Lower leg skin (tissue), 4 donors: ENCODE data around the gene CCDC88C. TPM values are rescaled to one million over a fixed set of nuclear protein-coding genes. Genes with fewer than 3 reads are reported as not detected.

Experiments used
- DNase-seq, 2 donors: peaks; one replicate each; pipeline ENCODE4 v3.0.0-alpha.2; 2019; ENCODE audit warnings: low spot score in 2 of 2
- H3K4me3 ChIP-seq: fragments of 200-600 bp; sonication (generic); 2 replicates; pipeline ENCODE4 v1.5.1; 2017; ENCODE audit warnings: mild to moderate bottlenecking, low read depth; ENCODE audit not compliant: poor library complexity, severe bottlenecking
- POLR2A ChIP-seq, 2 donors: fragments of 450-650 bp; IDR thresholded peaks; one replicate each; pipeline ENCODE4 v1.6.1; 2016 to 2017; ENCODE audit warnings: antibody characterized with exemption in 2 of 2, mild to moderate bottlenecking in 1 of 2, moderate library complexity in 1 of 2
- WGBS, 2 donors: methylation state at CpG; one replicate each; pipeline ENCODE4 v1.1.5; 2018; 5-methylcytosine and 5-hydroxymethylcytosine counted together
- intact Hi-C: fragments of 100-400 bp; cut with DNase I; formaldehyde crosslinking; loops from one replicate; pipeline ENCODE4 v1.15.0; 2023; ENCODE audit warnings: low total_unique reads
- total RNA-seq, 4 donors: library from RNA; depleted of rRNA; stranded (reverse); fragments of >200 nt; gene quantifications; one replicate each; pipeline ENCODE4 v1.1.0, GENCODE V29; 2016
- TF ChIP-seq, protein P1 (sequence below), 3 donors: fragments of 450-650 bp; IDR thresholded peaks; one replicate each; pipeline ENCODE4 v1.5.1; 2016; ENCODE audit warnings: antibody characterized with exemption in 3 of 3, mild to moderate bottlenecking in 3 of 3, moderate library complexity in 2 of 3

The CCDC88C gene
- total RNA-seq, 4 donors from 2014 or later = 8.5 to 21.8 (median 13.4) TPM

DNA sequence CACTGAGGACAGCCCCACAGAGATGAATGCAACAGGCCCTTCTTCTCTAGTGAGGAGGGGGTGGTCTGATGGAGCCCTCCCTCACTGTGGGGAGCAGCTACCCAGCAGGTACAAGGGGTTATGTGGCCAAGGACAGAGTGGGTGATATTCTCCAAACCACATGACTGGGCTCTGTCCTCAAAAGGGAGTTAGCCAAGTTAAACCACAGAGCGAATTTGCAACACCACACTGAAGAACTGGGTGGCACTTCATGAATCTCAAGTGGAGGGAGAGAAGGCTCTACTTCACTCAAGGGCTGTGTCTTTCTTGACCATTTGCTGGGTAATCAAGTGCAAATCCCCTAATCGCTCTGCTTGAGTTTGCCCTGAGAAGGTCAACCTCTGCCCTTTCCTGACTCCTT is 185.6 kb downstream of the CCDC88C start:
- no peak for DNase-seq
- intact Hi-C loops = no loop called here
- no peak overlapping the region for H3K4me3 ChIP-seq
- WGBS, 2 donors = 77 to 96% methylated on average over 2 of the region's 2 CpGs
- no peak for TF ChIP-seq POLR2A (IDR thresholded peaks at IDR 0.05)
- TF ChIP-seq, protein P1, sequence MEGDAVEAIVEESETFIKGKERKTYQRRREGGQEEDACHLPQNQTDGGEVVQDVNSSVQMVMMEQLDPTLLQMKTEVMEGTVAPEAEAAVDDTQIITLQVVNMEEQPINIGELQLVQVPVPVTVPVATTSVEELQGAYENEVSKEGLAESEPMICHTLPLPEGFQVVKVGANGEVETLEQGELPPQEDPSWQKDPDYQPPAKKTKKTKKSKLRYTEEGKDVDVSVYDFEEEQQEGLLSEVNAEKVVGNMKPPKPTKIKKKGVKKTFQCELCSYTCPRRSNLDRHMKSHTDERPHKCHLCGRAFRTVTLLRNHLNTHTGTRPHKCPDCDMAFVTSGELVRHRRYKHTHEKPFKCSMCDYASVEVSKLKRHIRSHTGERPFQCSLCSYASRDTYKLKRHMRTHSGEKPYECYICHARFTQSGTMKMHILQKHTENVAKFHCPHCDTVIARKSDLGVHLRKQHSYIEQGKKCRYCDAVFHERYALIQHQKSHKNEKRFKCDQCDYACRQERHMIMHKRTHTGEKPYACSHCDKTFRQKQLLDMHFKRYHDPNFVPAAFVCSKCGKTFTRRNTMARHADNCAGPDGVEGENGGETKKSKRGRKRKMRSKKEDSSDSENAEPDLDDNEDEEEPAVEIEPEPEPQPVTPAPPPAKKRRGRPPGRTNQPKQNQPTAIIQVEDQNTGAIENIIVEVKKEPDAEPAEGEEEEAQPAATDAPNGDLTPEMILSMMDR (IDR thresholded peaks at IDR 0.05) = no peak

DNA sequence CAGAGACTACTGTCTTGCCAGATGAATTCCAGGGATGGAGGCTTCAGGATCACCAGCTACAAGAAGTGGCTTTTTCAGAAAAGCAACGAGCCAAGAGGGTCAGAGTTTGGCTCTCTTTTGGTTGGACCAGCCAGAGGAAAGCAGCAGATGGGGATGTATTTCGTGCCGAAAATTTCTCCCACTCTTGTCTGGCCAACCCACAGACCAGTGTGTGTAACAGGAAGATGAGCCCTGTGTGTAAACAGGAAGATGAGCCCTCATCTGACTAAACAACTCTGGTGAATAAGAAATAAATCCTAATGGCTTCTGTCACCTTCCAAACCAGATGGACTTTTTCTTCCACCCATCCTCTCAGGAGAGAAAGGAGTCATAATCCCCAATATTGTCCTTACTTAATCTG is 186.2 kb downstream of the CCDC88C start:
- no peak overlapping the region for H3K4me3 ChIP-seq
- 81 to 83% methylated on average over 3 of the region's 3 CpGs for WGBS, 2 donors
- intact Hi-C loops = no loop called here
- TF ChIP-seq, protein P1 (IDR thresholded peaks at IDR 0.05) = no peak
- TF ChIP-seq POLR2A (IDR thresholded peaks at IDR 0.05) = no peak
- no peak for DNase-seq

DNA sequence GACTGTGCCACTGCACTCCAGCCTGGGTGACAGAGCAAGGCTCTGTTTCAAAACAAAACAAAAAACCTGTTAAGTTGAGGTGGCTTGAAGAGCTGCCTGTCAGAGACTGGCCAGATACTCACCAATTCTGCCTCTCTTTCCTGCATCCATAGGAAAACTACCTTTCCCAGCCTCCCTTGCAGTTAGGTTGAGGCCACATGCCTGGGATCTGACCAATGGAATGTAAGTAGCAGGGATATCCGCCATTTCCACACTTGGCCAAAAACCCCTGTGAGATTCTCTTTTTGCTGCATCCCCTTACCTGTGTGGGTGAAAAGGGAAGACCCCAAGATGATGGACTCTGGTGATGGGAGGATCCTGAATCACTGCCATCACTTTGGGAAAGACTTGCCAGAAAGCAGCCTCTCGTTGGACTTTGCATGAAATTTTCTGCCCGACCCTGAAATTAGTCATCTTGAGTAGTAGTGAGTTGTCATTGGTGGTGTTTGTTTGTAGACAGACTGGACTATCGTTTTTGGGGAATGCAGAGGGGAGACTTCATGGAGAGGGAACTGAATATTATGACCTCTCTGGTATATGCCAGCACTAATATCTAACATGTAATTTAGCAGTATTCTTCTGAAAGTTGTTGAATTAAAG is 187.1 kb downstream of the CCDC88C start:
- DNase-seq = no peak
- TF ChIP-seq, protein P1 (IDR thresholded peaks at IDR 0.05) = no peak
- no peak for TF ChIP-seq POLR2A (IDR thresholded peaks at IDR 0.05)
- intact Hi-C loops = no loop called here
- H3K4me3 ChIP-seq = no peak overlapping the region
- whole genome bisulfite sequencing, 2 donors = 72 to 84% methylated on average over 4 of the region's 4 CpGs

DNA sequence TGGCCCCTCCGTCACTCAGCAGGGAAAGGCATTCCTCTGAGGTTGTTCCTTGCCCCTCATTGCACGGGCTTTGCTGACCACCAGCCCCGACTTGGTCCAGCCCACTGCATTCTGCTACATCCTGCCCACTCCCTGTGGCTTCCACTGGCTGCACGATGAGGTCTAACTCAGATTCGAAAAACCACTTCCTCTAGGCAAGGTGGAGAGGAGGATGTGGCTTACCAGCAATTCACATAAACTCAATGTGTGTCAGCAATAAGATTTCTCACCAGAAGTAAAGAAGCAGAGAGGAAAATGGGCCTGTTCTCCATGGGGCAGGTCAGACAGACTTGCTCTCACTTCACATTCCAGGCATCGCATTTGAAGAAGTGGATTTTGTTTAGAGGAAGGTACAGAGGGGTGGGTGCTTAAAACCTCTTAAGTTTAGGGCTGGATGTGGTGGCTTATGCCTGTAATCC is 187.8 kb downstream of the CCDC88C start:
- no peak for DNase-seq
- H3K4me3 ChIP-seq = no peak overlapping the region
- intact Hi-C loops = no loop called here
- WGBS, 2 donors = 66 to 73% methylated on average over 6 of the region's 6 CpGs
- TF ChIP-seq, protein P1 (IDR thresholded peaks at IDR 0.05) = no peak
- no peak for TF ChIP-seq POLR2A (IDR thresholded peaks at IDR 0.05)

DNA sequence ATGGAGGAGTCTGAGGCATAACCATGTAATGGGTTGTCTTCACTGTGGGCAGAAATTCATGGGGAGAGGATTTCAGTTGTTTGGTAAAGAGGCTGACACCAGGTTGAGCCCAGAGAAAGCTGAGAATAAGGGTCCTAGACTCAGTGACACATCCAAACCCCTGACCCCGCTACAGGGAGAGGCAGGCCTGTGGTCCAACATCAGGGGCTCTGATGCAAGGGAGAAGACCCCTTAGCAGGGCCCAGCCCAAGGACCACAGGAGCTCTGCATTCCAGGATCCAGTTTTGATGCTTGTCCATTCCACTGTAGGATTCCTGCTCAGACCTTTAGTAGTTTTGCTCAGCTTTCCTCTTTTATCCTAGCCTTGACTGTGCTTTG is 188.6 kb downstream of the CCDC88C start:
- WGBS, 2 donors = 100% methylated on average over 1 of the region's 1 CpG
- no peak for DNase-seq
- TF ChIP-seq, protein P1 (IDR thresholded peaks at IDR 0.05) = no peak
- no peak for TF ChIP-seq POLR2A (IDR thresholded peaks at IDR 0.05)
- no peak overlapping the region for H3K4me3 ChIP-seq
- intact Hi-C loops = no loop called here
